IMR-90 (cell line): ENCODE measurements around the gene COL20A1. TPM values are rescaled to one million over a fixed set of nuclear protein-coding genes. Genes with fewer than 3 reads are reported as not detected.

Source experiments
- ATAC-seq: fragments of 200-7000 bp; cut with Tn5 transposase; 2 replicates; pipeline ENCODE4 v1.9.1; 2020; ENCODE audit warnings: low read depth, mild to moderate bottlenecking, moderate library complexity
- BruUV-seq: library from RNA; stranded (reverse); fragments of 400-500 nt; replicated peaks from 2 replicates; lab custom pipeline; 2021; lab: Mats Ljungman, UMichigan
- CTCF ChIA-PET: fragments of 300-600 bp; formaldehyde crosslinking; extraction: SDS; loops from one replicate; lab custom pipeline; 2021; ENCODE audit warnings: antibody characterized with exemption; lab: Yijun Ruan, JAX
- POLR2A ChIA-PET: fragments of 300-600 bp; sonication (Branson Sonifier 250); formaldehyde crosslinking; loops from one replicate; lab custom pipeline; 2022; ENCODE audit warnings: antibody characterized with exemption; ENCODE audit not compliant: unreplicated experiment; lab: Charles Lee
- DNase-seq: peaks from one replicate; pipeline ENCODE4 v3.0.0; 2013
- H2AFZ ChIP-seq: replicated peaks from 2 replicates; pipeline ENCODE3; 2013; ENCODE audit warnings: low read length, mild to moderate bottlenecking; ENCODE audit not compliant: poor library complexity
- H2AK5ac ChIP-seq: 2 replicates; pipeline ENCODE4 v1.6.1; 2013; ENCODE audit warnings: low read depth, low read length, inconsistent platforms
- H2AK9ac ChIP-seq: replicated peaks from 2 replicates; pipeline ENCODE3; 2013; ENCODE audit warnings: mild to moderate bottlenecking, low read depth, low read length, moderate library complexity; ENCODE audit not compliant: poor library complexity
- H2BK120ac ChIP-seq: 2 replicates; pipeline ENCODE4 v1.6.1; 2013; ENCODE audit warnings: low read depth, low read length, inconsistent platforms
- H2BK15ac ChIP-seq: 3 replicates; pipeline ENCODE4 v1.6.1; 2013; ENCODE audit warnings: low read depth, low read length, inconsistent platforms
- H2BK20ac ChIP-seq: 2 replicates; pipeline ENCODE4 v1.6.1; 2013; ENCODE audit warnings: low read depth, mild to moderate bottlenecking, inconsistent platforms, low read length, moderate library complexity
- H2BK5ac ChIP-seq: 2 replicates; pipeline ENCODE4 v1.6.1; 2013; ENCODE audit warnings: mild to moderate bottlenecking, low read depth, low read length, inconsistent platforms; ENCODE audit not compliant: poor library complexity, severe bottlenecking
- H3K14ac ChIP-seq: replicated peaks from 2 replicates; pipeline ENCODE4 v1.6.1; 2013; ENCODE audit warnings: low read depth, low read length, inconsistent platforms
- H3K18ac ChIP-seq: 2 replicates; pipeline ENCODE4 v1.6.1; 2013; ENCODE audit warnings: low read depth, low read length, control low read depth
- H3K23ac ChIP-seq: 2 replicates; pipeline ENCODE4 v1.6.1; 2013; ENCODE audit warnings: low read depth, low read length, inconsistent platforms
- H3K27ac ChIP-seq: 2 replicates; pipeline ENCODE4 v1.5.1; 2013; ENCODE audit warnings: mild to moderate bottlenecking, control low read depth, low read length; ENCODE audit not compliant: insufficient read depth
- H3K27me3 ChIP-seq: 2 replicates; pipeline ENCODE4 v1.6.1; 2013; ENCODE audit warnings: low read length; ENCODE audit not compliant: control insufficient read depth, insufficient read depth
- H3K36me3 ChIP-seq: 2 replicates; pipeline ENCODE4 v1.6.1; 2013; ENCODE audit warnings: low read length, mixed read lengths; ENCODE audit not compliant: control insufficient read depth, insufficient read depth
- H3K4ac ChIP-seq: 2 replicates; pipeline ENCODE4 v1.6.1; 2013; ENCODE audit warnings: low read depth, low read length, inconsistent platforms
- H3K4me1 ChIP-seq: 2 replicates; pipeline ENCODE4 v1.6.1; 2013; ENCODE audit warnings: low read length, mixed read lengths; ENCODE audit not compliant: control insufficient read depth, insufficient read depth
- H3K4me2 ChIP-seq: 2 replicates; pipeline ENCODE4 v1.6.1; 2013; ENCODE audit warnings: low read depth, mild to moderate bottlenecking, control low read depth, low read length, moderate library complexity
- H3K4me3 ChIP-seq: 2 replicates; pipeline ENCODE4 v1.5.1; 2013; ENCODE audit warnings: low read depth, mild to moderate bottlenecking, control low read depth, low read length, moderate library complexity; ENCODE audit not compliant: insufficient read depth
- H3K56ac ChIP-seq: 2 replicates; pipeline ENCODE4 v1.6.1; 2013; ENCODE audit warnings: low read length, inconsistent platforms; ENCODE audit not compliant: insufficient read depth; ENCODE audit errors: extremely low read depth
- H3K79me1 ChIP-seq, 2 experiments: 2 replicates each; pipeline ENCODE4 v1.6.1; 2013; ENCODE audit warnings: low read length in 2 of 2, inconsistent platforms in 1 of 2, low read depth in 1 of 2
- H3K9ac ChIP-seq: 2 replicates; pipeline ENCODE4 v1.6.1; 2013; ENCODE audit warnings: low read depth, low read length, control low read depth
- H3K9me1 ChIP-seq: 2 replicates; pipeline ENCODE4 v1.6.1; 2013; ENCODE audit warnings: low read length, inconsistent platforms; ENCODE audit not compliant: insufficient read depth
- H3K9me3 ChIP-seq: 2 replicates; pipeline ENCODE4 v1.6.1; 2013; ENCODE audit warnings: low read length; ENCODE audit not compliant: control insufficient read depth, insufficient read depth
- H4K20me1 ChIP-seq: 2 replicates; pipeline ENCODE4 v1.6.1; 2013; ENCODE audit warnings: low read length, inconsistent platforms; ENCODE audit not compliant: insufficient read depth
- H4K5ac ChIP-seq: 2 replicates; pipeline ENCODE4 v1.6.1; 2013; ENCODE audit warnings: mild to moderate bottlenecking, low read depth, low read length, control low read depth
- H4K8ac ChIP-seq, 2 experiments: 2 replicates each; pipeline ENCODE4 v1.6.1; 2013; ENCODE audit warnings: low read depth in 2 of 2, low read length in 2 of 2, control low read depth in 1 of 2, inconsistent platforms in 1 of 2
- H4K91ac ChIP-seq: 2 replicates; pipeline ENCODE4 v1.6.1; 2013; ENCODE audit warnings: low read depth, low read length, inconsistent platforms; ENCODE audit not compliant: insufficient read depth
- BHLHE40 ChIP-seq: fragments of 150-350 bp; IDR thresholded peaks from 2 replicates; pipeline ENCODE4 v1.6.1; 2016; ENCODE audit warnings: mild to moderate bottlenecking, low read depth, low read length
- CEBPB ChIP-seq: IDR thresholded peaks from 2 replicates; pipeline ENCODE4 v1.6.1; 2012; ENCODE audit warnings: low read depth, low read length, improper control_type of control experiment
- FOS ChIP-seq: fragments of 150-350 bp; IDR thresholded peaks from 2 replicates; pipeline ENCODE4 v1.6.1; 2016; ENCODE audit warnings: low read depth, low read length
- MAFK ChIP-seq: IDR thresholded peaks from 2 replicates; pipeline ENCODE4 v1.6.1; 2012; ENCODE audit warnings: low read depth, low read length, improper control_type of control experiment
- MAZ ChIP-seq: IDR thresholded peaks from 2 replicates; pipeline ENCODE4 v1.6.1; 2012; ENCODE audit warnings: low read depth, mild to moderate bottlenecking, low read length, improper control_type of control experiment, moderate library complexity, borderline replicate concordance
- MXI1 ChIP-seq: IDR thresholded peaks from 2 replicates; pipeline ENCODE4 v1.6.1; 2012; ENCODE audit warnings: low read depth, mild to moderate bottlenecking, low read length, moderate library complexity, borderline replicate concordance
- SMC3 ChIP-seq: fragments of 150-350 bp; IDR thresholded peaks from 2 replicates; pipeline ENCODE4 v1.6.1; 2016; ENCODE audit warnings: low read depth, mild to moderate bottlenecking, antibody characterized with exemption, low read length, moderate library complexity
- WGBS, 2 experiments: methylation state at CpG; one replicate each; pipeline versions ENCODE4 v1.1.5 to v1.1.7; 2013; ENCODE audit warnings: missing lambda C conversion rate in 2 of 2; ENCODE audit not compliant: insufficient read length in 1 of 2; ENCODE audit errors: extremely low coverage in 2 of 2; 5-methylcytosine and 5-hydroxymethylcytosine counted together
- dilution Hi-C: fragments of 300-500 bp; cut with HindIII; formaldehyde crosslinking; loops from one replicate; pipeline ENCODE4 v1.14.3; 2018; ENCODE audit warnings: low sequenced_read_pairs; ENCODE audit not compliant: unreplicated experiment
- in situ Hi-C: fragments of 300-500 bp; cut with MboI; formaldehyde crosslinking; loops from 3 replicates; pipeline ENCODE4 v1.14.3; 2019; ENCODE audit warnings: low sequenced_read_pairs, inconsistent platforms, mixed read lengths
- intact Hi-C: fragments of 100-400 bp; cut with micrococcal nuclease; formaldehyde crosslinking; loops from 2 replicates; pipeline ENCODE4 v1.10.0; 2022
- polyA plus RNA-seq, 3 experiments: library from polyadenylated mRNA; depleted of rRNA; stranded (reverse); fragments of >200 nt; gene quantifications; 2 replicates each; pipeline ENCODE4 v1.2.3, GENCODE V29; 2012; ENCODE audit warnings: low replicate concordance in 1 of 3
- total RNA-seq: library from RNA; depleted of rRNA; stranded (reverse); fragments of >200 nt; gene quantifications from 2 replicates; pipeline ENCODE4 v1.2.3, GENCODE V29; 2012
- TF ChIP-seq, protein P1 (sequence below): conservative IDR thresholded peaks from 2 replicates; pipeline ENCODE4 v1.5.1; 2012; ENCODE audit warnings: mild to moderate bottlenecking, low read depth, low read length, improper control_type of control experiment

The COL20A1 gene
- total and polyA plus RNA-seq, 2 of the 4 experiments (the other 2 are of a cell fraction): not detected

DNA sequence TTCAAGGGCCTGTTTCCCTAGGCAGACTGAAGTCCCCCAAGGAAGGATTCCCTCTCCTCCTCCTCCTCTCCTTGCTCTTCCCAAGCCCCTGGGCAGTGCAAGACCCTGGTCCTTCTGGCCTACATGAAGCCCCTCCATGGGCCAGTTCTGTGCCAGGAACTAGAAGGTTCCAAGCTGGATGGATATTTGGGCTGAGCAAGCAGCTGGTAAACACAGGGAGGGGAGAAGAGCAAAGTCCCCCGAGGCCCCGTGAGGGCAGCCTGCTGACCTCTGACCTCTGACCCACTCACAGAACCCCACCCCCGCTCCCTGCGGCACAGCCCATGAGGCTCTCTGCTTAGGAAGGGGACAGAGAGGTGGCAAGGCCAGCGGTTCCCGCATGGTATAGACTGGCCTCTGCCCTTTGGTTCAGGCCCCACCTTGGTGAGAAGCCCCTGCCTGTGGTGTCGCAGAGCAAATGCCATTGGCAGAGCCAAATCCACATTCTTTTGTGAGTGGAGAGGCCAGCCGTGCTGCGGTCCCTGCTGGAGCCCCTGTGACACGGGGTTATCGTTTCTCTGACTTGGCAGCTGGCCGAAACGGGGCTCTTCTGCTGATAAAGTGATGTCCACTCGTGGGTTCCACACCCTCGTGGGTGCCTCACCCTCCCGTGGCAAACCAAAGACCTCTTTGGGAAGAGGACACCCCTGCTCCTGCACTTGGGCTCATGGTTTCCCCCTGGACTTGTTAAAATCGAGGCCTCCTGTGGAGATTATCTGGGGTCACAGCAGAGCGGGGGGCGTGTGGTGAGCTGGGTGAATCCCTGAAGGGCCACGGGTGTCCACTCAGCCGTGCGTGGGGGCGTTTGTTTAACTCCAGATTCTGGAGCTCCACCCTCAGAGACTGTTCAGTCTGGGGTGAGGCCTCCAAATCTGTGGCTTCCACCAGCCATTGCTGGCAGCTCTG lies 70.3 kb downstream of the COL20A1 start:
- BruUV-seq: no TSS peak
- no peak overlapping the region for H2BK20ac ChIP-seq
- no peak overlapping the region for H4K91ac ChIP-seq
- H3K14ac ChIP-seq: no peak overlapping the region
- no peaks in the 10 kb centered on the region for H3K9me1 ChIP-seq
- H4K5ac ChIP-seq: no peak overlapping the region
- dilution Hi-C loops: no loop called here
- ChIA-PET CTCF (no interaction called here), POLR2A (no interaction called here)
- WGBS, 2 experiments: 32% methylated on average over 11 of the region's 23 CpGs; no CpG with 5 or more reads in 1 of the 2 experiments
- H3K4me1 ChIP-seq: no peaks in the 10 kb centered on the region
- no peak overlapping the region for H3K9ac ChIP-seq
- no peaks in the 10 kb centered on the region for H4K20me1 ChIP-seq
- H3K36me3 ChIP-seq: no peaks in the 10 kb centered on the region
- H2AK9ac ChIP-seq: no peak overlapping the region
- H4K8ac ChIP-seq: no peak overlapping the region
- H3K27ac ChIP-seq: no peak overlapping the region
- TF ChIP-seq SMC3 (no peak), FOS (no peak), MXI1 (no peak), MAFK (no peak), CEBPB (no peak), BHLHE40 (no peak), MAZ (no peak)
- TF ChIP-seq, protein P1, sequence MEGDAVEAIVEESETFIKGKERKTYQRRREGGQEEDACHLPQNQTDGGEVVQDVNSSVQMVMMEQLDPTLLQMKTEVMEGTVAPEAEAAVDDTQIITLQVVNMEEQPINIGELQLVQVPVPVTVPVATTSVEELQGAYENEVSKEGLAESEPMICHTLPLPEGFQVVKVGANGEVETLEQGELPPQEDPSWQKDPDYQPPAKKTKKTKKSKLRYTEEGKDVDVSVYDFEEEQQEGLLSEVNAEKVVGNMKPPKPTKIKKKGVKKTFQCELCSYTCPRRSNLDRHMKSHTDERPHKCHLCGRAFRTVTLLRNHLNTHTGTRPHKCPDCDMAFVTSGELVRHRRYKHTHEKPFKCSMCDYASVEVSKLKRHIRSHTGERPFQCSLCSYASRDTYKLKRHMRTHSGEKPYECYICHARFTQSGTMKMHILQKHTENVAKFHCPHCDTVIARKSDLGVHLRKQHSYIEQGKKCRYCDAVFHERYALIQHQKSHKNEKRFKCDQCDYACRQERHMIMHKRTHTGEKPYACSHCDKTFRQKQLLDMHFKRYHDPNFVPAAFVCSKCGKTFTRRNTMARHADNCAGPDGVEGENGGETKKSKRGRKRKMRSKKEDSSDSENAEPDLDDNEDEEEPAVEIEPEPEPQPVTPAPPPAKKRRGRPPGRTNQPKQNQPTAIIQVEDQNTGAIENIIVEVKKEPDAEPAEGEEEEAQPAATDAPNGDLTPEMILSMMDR: no peak
- H2BK5ac ChIP-seq: no peak overlapping the region
- H3K27me3 ChIP-seq: peaks cover 50% of the 10 kb centered on the region
- in situ Hi-C loops: no loop called here
- no peak overlapping the region for H3K23ac ChIP-seq
- H3K9me3 ChIP-seq: no peaks in the 10 kb centered on the region
- H3K18ac ChIP-seq: no peak overlapping the region
- DNase-seq: no peak
- H2BK120ac ChIP-seq: no peak overlapping the region
- H3K4me3 ChIP-seq: no peak overlapping the region
- intact Hi-C loops: no loop called here
- H3K4ac ChIP-seq: no peak overlapping the region
- H3K4me2 ChIP-seq: no peak overlapping the region
- no peak overlapping the region for H2AFZ ChIP-seq
- H3K79me1 ChIP-seq: no peaks in the 10 kb centered on the region
- no peak overlapping the region for H3K56ac ChIP-seq
- H2BK15ac ChIP-seq: no peak overlapping the region
- ATAC-seq: no peak
- no peak overlapping the region for H2AK5ac ChIP-seq
